SIG-M5 treated with dmso at 0.1 percent for 504 hours (cell line): ENCODE data around the gene GKN2.

Experiments used
- DNase-seq: peaks from one replicate; lab custom pipeline; 2025; ENCODE audit not compliant: unreplicated experiment; lab: John Stamatoyannopoulos, UW

GKN2 gene, protein sequence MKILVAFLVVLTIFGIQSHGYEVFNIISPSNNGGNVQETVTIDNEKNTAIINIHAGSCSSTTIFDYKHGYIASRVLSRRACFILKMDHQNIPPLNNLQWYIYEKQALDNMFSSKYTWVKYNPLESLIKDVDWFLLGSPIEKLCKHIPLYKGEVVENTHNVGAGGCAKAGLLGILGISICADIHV

GRCh38 chr2:68952887-68953521, at the start of gene GKN2:
GKN2 (minus strand) TSS chr2:68952893; CDS start chr2:68952861, 32 bp downstream.
- DNase-seq = no peak

DNA sequence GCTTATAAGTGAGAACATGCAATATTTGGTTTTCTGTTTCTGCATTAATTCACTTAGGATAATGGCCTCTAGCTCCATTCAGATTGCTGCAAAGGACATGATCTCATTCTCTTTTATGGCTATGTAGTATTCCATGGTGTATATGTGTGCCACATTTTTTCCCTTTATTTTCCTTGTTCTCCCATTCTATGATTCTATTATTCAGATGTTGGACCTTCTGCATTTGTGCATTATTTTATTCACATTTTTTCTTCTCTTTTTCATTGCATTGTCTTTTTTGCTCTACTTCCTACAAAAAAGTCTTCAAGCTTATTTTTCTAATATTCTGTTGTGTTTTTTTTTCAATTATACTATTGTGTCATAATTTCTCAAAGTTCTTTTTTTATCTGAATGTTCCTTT, 49.2 kb upstream of the GKN2 start:
- DNase-seq = no peak

GRCh38 chr2:68997401-68997800, 44.7 kb upstream of the GKN2 start:
- no peak for DNase-seq

DNA sequence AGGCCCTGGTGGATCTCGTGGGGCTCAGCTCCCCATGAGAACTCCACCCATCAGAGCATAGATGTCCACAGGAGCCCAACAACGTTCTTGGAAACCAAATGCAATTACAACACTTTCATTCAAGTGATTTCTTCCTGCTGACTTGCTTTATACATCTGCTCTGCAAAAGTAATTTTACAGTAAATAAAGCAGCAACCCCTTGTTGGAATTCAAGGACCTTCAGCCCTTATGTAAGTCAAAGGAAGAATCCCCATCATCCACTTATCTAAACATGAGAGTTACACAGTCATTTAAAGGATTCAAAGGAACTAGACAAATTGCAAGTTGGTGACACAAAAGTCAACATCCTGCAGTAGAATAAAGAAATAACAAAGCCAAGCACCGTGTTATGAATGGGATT, 43.2 kb upstream of the GKN2 start:
- no peak for DNase-seq

- DNase-seq = no peak
Measured at GRCh38 chr2:68994864-68995263, 42.2 kb upstream of the GKN2 start.

GRCh38 chr2:68993660-68994059, 41.0 kb upstream of the GKN2 start:
- DNase-seq = no peak

DNA sequence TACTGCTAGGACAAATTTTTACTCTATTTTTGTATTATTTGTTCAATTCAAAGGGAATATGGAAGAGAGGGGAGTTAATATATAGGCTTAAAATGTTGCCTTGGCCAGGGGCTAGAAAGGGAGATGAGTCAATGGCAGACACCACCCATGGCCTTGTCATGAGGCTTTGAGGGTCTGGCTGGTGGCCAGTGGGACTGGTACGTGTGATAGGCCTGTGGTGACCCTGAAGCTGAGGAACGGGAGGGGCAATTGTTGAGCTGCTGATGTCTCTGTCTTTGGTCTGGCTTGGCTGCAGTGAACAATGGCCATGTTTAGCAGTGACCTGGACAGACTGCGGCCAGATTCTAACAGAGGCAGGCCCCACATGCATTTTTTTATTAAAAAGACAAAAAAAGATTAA, 40.2 kb upstream of the GKN2 start:
- DNase-seq = no peak

DNA sequence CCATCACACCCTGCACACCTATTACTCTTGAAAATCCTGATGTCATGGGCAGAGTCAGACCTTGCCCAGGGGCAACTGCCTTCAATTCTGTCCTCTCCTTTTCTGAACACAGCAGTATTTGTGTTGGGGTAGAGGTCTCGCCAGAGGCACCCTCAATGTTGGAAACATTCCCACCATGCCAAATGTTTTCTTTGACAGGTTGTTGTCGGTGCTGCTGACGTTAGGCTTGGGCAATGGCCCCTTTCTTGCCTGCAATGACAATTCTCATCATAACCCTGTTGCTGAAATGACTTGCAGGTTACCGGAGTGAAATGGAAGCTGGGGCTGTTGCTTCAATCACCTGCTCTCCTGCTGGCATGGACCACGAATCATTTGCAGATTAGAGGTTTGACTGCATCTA, 39.6 kb upstream of the GKN2 start:
- no peak for DNase-seq

DNA sequence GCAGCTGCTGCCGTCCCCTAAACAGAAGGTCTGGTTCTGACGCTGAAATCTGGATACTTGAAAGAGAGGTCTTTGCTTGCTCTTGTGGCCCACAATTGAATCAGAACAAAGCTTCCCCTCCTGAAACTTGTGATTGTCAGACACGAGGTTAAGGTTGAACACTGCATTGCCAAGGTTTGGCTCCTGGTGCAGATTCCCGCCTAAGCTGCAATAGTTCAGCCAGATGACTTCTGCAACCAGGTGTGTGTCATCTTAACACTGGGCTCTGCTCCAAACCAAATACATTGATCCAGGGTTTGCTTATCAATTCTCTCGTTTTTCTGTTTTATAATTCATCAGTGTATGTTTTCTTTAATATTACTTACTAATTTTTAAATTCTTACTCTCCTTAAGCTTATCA, 36.3 kb upstream of the GKN2 start:
- DNase-seq = no peak

DNA sequence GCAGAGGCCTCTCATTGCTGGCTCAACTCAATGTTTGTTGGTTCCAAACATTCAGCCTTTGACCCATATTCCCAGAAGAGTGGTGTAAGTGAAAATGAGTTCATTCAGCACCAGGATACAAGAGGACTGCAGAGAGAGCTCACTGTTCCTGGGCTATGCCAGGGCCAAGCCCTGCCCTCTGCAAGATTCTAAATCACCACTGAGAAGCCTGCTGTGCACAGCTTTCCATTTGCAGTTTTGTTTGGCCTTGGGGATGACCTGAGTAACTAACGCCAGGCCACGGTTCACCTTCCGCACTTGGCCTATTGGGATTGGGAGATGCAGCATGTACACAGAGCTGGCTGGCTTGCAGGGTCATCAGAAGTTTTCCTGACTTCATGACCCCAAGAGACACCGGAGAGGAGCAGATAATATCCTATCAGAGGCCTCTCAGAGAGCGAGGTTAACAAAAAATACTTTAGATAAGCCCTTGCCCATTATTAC, 34.4 kb upstream of the GKN2 start:
- DNase-seq = no peak

- no peak for DNase-seq
Measured at GRCh38 chr2:68980956-68981355, 28.3 kb upstream of the GKN2 start.

GRCh38 chr2:68978098-68978497, 25.4 kb upstream of the GKN2 start:
- DNase-seq = no peak

DNA sequence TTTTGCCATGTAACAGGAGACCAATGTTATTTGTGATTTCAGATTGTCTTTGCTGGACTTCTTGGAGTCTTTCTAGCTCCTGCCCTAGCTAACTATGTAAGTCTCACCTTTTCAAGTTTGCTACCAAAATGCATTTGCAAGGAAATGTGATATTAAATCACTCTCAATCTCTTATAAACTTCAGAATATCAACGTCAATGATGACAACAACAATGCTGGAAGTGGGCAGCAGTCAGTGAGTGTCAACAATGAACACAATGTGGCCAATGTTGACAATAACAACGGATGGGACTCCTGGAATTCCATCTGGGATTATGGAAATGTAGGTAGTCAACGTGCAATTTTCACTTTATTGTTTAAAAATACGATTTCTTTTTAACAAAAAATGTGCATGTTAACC, 24.8 kb upstream of the GKN2 start:
- DNase-seq = no peak

GRCh38 chr2:68975844-68976243, 23.2 kb upstream of the GKN2 start:
- DNase-seq = no peak

DNA sequence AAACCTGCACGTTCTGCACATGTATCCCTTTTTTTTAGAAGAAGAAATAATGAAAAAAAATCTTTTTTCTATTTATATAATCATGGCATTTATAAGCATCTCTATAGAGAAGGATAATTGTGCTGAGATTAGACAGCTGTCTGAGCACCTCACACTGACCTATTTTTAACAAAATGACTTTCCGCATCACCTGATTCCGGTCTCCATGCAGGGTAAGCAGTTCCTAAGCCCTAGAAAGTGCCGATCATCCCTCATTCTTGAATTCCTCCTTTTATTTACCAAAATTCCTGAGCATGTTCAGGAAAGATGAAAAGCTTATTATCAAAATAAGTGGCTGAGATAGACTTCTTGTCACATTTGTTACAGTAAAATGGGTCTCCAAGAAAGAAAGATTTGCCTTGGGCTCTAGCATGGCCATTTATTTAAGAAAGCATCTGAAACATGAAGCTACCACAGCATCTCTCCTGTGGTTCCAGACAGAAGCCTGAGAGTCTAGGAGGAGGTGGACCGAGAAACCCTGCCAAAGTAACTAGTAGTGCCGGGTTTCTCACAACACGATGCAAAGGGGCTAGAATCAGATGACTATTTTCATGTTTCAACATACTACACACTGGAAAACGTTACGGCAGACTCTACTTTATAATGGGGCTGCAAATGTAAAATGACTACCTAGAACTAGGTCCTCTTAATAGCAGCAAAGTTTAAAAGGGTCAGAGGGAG, 22.4 kb upstream of the GKN2 start:
- no peak for DNase-seq

GRCh38 chr2:68974251-68974650, 21.6 kb upstream of the GKN2 start, which contains the start of gene GKN1:
GKN1 (plus strand) TSS chr2:68974636; CDS start chr2:68974678, 42 bp downstream.
- DNase-seq = no peak

DNA sequence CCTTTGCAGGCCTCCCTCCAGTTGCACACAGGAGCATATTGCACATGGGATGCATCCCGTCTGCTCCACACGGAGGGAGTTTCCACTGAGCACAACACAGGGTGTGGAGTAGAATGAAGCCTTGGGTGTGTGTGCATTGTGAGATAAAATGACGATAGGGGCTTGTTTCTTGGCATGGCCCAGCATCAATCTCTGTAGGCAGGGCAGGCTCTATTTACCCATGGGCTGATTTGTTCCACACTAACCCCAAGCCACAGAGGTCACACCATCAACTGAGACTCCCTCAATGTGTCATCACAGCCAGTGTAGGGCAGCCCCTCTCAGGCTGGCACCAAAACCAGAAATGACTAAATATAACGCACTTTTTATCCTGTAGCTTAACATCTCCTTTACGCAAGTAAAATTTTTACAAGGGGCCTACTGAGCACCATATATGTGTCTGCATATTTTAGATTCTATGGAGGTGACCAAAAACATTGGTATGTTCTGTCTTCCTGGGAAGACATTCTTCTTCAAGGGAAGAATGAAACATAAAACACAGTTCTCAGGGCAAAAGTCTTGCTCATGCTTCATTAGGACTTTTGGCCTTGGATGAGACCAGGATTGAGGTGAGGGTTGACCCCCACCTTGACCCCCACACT, 19.0 kb upstream of the GKN2 start:
- no peak for DNase-seq

- no peak for DNase-seq
Measured at GRCh38 chr2:68970566-68971265, 18.0 kb upstream of the GKN2 start.

- DNase-seq = no peak
Measured at GRCh38 chr2:68969736-68970490, 17.2 kb upstream of the GKN2 start.

DNA sequence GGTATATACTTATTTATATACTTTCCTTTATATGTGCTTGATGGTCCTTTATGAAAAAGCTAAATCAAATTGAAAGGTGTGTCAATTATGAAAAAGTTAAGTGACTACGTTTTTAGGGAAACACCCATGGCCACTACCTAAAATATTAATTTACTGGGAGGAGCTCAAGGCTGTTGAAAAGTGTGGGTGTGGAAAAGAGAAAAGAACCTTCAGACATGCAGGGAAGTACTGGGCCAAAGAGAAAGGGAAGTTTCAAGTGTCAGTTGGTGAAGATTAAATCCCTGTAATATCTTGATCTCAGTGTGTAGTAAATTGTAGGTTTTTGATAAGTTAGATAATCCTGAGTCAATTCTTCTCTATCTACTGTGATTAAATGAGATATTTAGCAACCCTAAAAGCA, 15.5 kb upstream of the GKN2 start:
- no peak for DNase-seq
